Suppressor macrophage (primary cell): ENCODE results near the gene ZNF615.
"Not testable (repeated sequence)": the region's sequence is repeated elsewhere in the genome, so short reads cannot be mapped to it uniquely, and the experiment has no call there.

Source experiments
- DNase-seq, 4 experiments: peaks; one replicate each; pipeline ENCODE4 v3.0.0-alpha.2; 2020 to 2022
- total RNA-seq, 17 experiments: gene quantifications; one replicate each; lab custom pipeline; 2026; ENCODE audit warnings: mixed read lengths in 6 of 17, inconsistent platforms in 3 of 17; lab: John Stamatoyannopoulos, UW

ZNF615 gene
- total RNA-seq, result 1.7 to 11.9 (median 7.3) reads per million in 17 experiments

DNA sequence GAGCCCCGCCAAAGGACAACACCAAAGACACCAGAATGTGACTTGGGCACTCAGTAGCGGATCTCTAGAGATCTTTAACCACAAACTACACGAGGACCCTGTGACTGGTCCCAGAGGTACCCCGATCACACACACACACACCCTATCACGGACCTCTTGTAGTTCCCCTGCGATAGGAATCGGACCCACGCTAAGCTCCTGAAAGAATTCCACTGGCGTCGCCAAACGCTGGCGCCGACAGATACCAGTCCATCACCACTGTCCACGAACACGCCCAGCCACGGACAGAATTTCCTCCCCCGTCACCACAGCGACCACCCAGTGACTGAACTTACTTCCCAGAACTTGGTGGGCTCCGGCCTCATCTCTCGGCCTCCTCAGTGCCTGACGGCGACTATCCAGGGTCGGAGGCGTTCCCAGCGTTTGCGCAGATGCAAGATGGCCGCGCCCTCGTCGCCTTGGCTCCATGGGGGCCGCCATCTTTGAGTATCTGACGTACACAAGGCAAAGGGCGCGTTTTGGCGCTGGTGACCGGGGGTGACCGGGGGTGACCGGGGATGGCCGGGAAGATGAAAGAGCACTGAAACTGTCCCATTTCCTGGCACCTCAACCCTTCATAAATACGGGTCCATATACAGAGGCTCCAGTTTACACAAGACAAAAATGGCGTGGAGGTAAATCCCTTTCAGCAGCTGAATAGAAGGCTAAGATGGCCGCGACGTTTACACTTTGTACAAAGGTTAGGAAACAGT is at the start of gene ZNF615:
TSS of gene ZNF615 (minus strand) at position 406 of the 752 bp plus-strand sequence. CDS start 4,500 bp downstream, outside the sequence.
- DNase-seq, result peak; percentile 90 to 97 (median 93)

DNA sequence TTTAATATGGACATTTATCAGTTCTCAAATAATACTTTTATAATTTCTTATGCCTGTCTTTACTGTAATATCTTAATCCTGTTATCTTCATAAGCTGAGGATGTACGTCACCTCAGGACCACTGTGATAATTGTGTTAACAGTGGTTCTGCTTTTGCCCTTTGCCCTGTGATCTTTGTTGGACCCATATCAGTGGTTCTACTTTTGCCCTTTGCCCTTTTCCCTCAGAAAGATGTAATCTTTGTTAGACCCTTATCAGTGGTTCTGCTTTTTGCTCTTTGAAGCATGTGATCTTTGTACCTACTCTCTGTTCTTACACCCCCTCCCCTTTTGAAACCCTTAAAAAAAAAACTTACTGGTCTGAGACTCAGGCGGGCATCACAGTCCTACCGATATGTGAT is 48.5 kb upstream of the ZNF615 start:
- DNase-seq, result not testable (repeated sequence)

GRCh38 chr19:52051736-52052135 is 43.7 kb upstream of the ZNF615 start:
- not testable (repeated sequence) for DNase-seq

DNA sequence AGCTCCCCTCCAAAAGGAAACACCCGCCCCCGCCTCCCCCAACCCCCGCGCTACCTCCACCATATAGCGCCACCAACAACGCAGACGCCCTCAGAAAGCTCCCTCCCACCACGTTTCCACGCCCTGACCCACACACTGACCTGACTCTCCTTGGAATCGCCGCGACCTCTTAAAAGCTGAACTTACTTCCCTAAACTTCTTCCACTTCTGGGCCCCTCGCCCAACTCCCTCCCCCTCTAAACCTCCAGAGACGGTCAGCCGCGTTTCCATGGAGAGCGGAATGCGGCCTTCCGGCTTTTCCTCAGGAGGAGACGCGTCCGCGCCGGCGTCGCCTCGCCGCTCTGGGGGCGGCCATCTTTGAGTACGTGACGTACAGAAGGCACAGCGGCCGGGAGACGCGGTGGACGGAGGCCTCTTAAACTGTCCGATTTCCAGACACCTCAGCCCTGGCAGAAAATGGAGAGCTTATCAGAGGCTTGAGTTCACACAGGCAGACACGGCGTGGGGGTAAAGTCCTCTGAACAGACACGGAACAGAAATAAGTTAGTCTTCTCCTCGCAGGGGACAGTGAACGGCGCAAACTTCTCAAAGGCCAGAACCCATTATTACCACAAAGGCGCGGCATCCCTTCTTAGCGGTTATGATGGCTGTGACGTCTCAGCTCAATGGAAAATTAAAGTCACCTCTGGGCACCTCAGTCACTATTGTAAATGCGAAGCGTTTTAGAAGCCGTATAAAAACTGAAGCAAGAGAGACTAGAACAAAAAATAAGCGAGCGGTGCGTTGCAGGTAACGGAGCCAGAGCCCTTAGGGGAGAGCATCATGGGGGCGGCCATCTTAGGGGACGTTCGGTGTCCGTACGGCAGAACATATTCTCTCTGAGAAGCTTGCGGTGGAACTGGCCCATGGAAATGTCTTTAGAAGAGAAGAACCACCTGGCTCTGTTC is 40.8 kb upstream of the ZNF615 start, which contains the start of gene ZNF432:
TSS of gene ZNF432 (minus strand) at position 284 of the 947 bp plus-strand sequence. CDS start 1,970 bp downstream, outside the sequence.
- DNase-seq, result peak; percentile 98

- DNase-seq, result no peak
Measured at GRCh38 chr19:52039169-52039568, 31.2 kb upstream of the ZNF615 start.

DNA sequence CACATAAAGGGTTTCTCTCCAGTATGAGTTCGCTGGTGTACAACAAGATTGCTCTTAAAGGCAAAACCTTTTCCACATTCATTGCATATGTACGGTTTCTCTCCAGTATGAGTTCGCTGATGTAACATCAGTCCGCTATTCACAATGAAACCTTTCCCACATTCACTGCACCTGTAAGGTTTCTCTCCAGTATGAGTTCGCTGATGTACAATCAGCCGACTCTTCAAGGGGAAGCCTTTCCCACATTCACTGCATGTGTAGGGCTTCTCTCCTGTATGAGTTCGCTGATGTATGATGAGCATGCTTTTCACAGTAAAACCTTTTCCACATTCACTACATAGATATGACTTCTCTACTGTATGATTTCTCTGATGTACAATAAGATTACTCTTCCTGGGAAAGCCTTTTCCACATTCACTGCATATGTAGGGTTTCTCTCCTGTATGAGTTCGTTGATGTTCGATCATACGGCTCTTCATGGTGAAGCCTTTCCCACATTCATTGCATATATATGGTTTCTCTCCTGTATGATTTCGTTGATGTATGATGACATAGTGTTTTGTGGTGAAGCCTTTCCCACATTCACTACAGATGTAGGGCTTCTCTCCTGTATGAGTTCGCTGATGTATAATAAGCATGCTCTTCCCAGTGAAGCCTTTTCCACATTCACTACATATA is 26.2 kb upstream of the ZNF615 start:
- no peak for DNase-seq

- DNase-seq, result no peak
Measured at GRCh38 chr19:52028780-52029123, 20.7 kb upstream of the ZNF615 start.

DNA sequence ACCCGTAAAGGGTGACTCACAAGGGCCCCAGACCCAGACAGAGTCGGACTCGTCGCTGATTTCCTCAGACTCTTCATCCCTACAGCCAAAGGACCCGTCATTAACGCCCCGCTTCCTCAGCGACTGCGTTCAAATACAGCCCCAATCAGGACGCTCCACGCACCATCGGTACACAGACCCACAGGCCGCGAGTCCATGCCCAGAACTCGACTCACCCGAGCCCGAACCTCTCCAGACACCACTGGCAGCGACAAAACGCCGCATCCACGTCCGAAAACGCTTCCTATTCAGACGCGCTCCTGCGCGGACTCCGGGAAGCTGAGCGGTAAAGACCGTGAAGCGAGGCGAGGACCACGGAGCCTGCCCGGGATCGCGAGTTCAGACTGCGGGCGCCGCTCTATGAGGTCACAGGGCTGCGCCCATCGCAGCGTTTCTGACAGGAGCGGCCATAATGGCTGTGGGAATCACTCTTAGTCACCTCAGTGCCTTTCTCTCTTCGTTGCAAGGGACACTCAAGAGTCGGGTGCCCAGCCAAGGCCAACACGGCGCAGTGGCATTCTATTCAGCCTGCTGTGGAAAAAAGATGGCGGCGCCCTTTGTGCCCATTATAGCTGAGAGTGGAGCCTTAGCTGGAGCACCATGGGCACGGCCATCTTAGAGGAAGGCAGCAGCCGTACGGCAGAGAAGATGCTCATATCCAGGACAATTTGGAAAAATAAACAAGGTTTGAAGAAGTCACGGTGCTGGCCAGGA is 20.2 kb upstream of the ZNF615 start, which contains the start of gene ZNF614:
TSS of gene ZNF614 (minus strand) at position 353 of the 753 bp plus-strand sequence. CDS start 2,634 bp downstream, outside the sequence.
- peak; percentile 89 to 94 (median 92) for DNase-seq

DNA sequence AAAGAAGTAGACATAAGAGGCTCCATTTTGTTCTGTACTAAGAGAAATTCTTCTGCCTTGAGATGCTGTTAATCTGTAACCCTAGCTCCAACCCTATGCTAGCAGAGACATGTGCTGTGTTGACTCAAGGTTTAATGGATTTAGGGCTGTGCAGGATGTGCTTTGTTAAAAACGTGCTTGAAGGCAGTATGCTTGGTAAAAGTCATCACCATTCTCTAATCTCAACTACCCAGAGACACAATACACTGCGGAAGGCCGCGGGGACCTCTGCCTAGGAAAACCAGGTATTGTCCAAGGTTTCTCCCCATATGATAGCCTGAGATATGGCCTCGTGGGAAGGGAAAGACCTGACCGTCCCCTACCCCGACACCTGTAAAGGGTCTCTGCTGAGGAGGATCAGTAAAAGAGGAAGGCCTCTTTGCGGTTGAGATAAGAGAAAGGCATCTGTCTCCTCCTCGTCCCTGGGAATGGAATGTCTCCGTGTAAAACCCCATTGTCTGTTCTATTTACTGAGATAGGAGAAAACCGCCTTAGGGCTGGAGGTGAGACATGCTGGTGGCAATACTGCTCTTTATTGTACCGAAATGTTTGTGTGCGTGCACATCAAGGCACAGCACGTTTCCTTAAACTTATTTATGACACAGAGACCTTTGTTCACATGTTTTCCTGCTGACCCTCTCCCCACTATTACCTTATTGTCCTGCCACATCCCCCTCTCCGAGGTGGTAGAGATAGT is 18.4 kb upstream of the ZNF615 start:
- DNase-seq, result not testable (repeated sequence)

- DNase-seq, result not testable (repeated sequence)
Measured at GRCh38 chr19:52024478-52024877, 16.5 kb upstream of the ZNF615 start.

DNA sequence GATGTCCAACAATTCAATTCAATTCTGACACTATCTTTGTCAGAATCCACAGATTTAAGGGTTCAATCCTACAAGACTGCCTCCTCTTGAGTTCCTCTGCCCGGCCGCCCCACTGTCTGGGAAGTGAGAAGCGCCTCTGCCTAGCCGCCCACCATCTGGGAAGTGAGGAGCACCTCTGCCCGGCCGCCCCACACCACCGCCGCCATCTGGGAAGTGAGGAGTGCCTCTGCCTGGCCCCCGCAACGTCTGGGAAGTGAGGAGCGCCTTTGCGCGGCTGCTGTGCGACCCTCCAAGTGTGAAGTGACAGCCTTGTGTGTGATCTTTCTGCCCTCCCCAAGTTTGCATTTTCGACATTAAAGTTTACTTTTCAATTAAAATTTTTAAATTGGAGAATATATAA is 14.2 kb upstream of the ZNF615 start:
- no peak for DNase-seq

- DNase-seq, result no peak
Measured at GRCh38 chr19:52020506-52020905, 12.5 kb upstream of the ZNF615 start.

DNA sequence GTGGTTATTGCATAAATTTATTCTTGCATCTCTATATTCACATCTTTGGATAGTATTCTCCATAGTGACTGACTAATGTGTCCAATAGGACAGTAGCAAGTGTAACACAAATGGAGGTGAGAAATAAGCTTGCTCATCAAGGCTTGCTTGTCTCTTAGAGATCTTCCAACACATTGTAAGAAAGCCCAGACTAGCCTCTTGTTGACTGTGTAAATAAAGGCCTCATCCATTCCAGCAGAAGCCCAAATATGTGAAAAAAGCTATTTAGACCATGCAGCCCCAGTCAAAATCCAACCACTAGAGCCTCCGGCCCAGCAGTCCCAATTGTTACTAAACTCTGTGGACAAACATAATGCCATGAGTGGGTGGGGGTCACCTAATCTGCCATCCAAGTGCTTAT is 2.7 kb upstream of the ZNF615 start:
- DNase-seq, result no peak

DNA sequence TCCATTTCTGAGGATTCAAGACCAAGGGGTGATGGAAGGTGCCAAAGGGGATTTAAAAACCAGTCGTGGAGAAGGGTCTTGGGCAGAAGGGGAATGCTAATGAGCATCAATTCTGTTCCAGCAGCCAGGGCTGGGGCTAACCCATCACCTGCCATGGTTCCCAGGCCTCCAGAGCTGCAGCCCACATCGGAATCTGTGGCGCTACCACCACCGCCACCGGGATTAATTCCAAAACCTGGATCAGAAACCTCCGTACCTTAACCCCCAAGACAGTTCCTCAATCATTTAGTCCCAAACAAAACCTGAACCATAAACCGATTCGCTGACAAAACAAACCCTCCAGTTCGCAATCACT is 583 bp downstream of the ZNF615 start:
- peak in 1 of 4 experiments; percentile 6 for DNase-seq

GRCh38 chr19:51994048-51994644 is 13.9 kb downstream of the ZNF615 start:
- no peak for DNase-seq

DNA sequence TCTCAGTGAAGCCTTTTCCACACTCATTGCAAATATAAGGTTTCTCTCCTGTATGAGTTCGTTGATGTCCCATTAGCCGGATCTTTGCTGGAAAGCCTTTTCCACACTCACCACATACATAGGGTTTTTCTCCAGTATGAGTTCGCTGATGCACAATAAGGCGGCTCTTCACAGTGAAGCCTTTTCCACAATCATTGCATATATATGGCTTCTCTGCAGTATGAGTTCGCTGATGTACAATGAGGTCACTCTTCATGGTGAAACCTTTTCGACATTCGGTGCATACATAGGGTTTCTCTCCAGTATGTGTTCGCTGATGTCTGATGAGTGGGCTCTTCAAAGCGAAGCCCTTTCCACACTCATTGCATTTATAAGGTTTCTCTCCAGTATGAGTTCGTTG is 14.6 kb downstream of the ZNF615 start:
- DNase-seq, result no peak

GRCh38 chr19:51986309-51987291 is 21.4 kb downstream of the ZNF615 start, which contains the start of gene ZNF350:
Gene ZNF350, minus strand, starts transcription at chr19:51986840. Its CDS starts 12,480 bp downstream, at chr19:51974360.
- peak; percentile 95 to 98 (median 96) for DNase-seq

GRCh38 chr19:51983361-51983760 is 24.6 kb downstream of the ZNF615 start:
- no peak for DNase-seq

GRCh38 chr19:51980926-51981325 is 27.1 kb downstream of the ZNF615 start:
- not testable (repeated sequence) for DNase-seq
